ENCODE results near the gene ALOX15B. TPM values are rescaled to one million over a fixed set of nuclear protein-coding genes. Genes with fewer than 3 reads are reported as not detected.

Gene ALOX15B, protein sequence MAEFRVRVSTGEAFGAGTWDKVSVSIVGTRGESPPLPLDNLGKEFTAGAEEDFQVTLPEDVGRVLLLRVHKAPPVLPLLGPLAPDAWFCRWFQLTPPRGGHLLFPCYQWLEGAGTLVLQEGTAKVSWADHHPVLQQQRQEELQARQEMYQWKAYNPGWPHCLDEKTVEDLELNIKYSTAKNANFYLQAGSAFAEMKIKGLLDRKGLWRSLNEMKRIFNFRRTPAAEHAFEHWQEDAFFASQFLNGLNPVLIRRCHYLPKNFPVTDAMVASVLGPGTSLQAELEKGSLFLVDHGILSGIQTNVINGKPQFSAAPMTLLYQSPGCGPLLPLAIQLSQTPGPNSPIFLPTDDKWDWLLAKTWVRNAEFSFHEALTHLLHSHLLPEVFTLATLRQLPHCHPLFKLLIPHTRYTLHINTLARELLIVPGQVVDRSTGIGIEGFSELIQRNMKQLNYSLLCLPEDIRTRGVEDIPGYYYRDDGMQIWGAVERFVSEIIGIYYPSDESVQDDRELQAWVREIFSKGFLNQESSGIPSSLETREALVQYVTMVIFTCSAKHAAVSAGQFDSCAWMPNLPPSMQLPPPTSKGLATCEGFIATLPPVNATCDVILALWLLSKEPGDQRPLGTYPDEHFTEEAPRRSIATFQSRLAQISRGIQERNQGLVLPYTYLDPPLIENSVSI
- not detected for total RNA-seq (ENCODE audit: insufficient read depth, low replicate concordance)

DNA sequence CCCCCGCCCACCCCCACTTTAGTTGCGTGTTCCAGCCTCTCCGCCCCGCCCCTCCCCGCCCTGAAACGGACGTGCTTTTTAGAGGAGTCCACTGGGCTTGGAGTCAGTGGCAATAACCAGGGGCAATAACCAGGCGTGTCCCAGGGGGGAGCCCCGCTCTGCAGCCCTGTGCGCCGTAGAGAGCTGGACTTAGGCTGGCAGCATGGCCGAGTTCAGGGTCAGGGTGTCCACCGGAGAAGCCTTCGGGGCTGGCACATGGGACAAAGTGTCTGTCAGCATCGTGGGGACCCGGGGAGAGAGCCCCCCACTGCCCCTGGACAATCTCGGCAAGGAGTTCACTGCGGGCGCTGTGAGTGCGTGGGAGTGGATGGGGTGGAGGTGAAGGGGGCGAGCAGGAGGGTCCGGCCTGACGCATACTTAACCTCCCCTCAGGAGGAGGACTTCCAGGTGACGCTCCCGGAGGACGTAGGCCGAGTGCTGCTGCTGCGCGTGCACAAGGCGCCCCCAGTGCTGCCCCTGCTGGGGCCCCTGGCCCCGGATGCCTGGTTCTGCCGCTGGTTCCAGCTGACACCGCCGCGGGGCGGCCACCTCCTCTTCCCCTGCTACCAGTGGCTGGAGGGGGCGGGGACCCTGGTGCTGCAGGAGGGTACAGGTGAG is at the start of gene ALOX15B:
Gene ALOX15B (plus strand): TSS at position 106 of the 657 bp plus-strand sequence. CDS start 97 bp downstream, at position 203.
- DNase-seq (ENCODE audit: low spot score) = no peak

DNA sequence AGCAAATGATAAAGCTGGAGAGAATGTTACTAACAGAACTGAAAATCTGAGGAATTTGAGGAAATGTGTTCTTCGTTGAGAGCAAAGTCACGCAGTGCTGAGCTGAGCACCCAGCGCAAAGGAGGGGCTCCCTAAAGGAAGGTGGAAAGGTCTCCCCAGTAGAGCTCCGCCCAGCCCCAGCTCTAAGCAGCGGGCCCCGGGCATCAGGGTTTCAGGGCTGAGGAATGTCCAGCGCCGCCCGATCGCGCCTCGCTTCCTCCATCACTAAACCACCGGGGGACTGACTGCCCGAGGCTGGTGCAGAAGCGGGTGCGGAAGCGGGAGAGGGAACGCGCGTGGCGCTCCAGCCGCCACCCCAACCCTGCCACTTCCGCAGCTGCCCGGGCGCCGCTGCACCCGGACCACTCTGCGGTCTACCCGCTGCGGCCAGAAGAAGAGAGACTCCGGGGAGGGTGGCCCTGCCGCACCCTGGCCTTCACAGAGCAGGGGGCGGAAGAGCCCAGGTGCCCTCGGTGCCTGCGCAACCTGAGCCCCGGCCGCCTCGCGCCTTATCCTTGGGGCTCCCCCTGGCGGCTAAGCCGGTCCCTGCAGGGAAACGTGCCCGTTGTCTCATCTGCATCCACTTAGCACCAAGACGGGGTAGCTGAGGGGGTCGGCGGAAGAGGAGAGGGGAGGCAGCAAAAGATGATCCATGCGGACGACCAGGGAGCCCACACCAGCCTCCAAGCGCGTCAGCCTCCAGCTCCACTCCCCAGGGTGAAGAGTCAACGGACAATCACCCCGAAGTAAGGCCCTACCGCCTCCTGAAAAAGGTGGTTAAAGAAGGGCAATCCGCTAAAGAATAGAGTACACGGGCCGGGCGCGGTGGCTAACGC is 48.8 kb upstream of the ALOX15B start:
- peak; percentile 74 for DNase-seq (ENCODE audit: low spot score)

DNA sequence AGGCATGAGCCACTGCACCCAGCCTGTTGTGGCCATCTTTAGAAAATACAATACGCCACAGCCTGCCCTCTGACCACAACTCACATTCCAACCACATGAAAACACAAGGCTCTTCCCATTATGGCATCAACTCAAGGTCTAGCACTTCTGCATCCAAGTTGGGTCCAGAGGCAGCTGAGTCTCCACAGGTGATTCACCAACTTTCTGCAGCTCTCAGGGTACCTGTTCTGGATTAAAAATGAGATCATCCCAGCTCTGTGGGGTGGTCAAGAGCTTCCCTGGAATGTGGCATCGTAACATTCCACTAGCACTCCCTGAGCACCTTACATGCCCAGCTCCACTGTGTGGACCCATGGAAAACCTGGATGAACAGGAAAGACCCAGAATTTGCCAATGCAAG is 46.3 kb upstream of the ALOX15B start:
- DNase-seq (ENCODE audit: low spot score) = no peak

DNA sequence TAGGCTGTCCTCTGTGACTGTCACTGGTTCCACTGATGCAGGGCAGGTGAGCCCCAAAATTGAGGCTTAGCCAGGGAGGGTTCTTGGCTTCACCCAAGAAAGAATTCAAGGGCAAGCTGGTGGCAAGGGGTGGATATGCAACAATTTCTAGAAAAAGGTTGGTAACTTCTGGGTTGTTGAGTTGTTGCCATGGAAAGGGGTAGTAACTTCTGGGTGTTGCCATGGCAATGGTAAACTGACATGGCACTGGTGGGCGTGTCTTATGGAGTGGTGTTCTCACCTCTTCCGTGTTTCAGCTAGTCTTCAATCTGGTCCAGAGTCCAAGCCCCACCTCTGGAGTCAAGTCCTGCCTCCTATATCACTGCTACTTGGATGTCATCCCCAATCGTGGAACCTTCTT is 45.9 kb upstream of the ALOX15B start:
- DNase-seq (ENCODE audit: low spot score) = no peak

DNA sequence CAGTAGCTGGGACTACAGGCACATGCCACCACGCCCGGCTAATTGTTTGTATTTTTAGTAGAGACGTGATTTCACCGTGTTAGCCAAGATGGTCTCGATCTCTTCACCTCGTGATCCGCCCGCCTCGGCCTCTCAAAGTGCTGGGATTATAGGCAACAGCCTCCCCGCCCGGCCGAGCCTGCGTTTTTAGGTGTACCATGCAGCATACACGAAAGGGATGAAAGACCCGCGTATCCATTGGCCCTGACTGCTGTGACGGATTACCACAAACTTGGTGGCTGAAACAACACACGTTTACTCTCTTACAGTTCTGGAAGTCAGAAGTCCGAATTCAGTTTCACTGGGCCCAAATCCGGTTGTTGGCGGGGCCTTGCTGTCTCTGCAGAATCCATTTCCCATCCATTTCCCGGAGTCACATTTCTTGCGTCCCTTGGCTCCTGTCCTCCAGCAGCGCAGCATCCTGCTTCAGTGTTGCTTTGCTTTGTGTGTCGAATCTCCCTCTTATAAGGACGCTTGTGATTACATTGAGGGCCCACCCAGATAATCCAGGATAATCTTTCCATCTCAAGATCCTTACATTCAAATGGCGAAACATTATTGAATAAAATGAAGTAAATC is 44.8 kb upstream of the ALOX15B start:
- no peak for DNase-seq (ENCODE audit: low spot score)

DNA sequence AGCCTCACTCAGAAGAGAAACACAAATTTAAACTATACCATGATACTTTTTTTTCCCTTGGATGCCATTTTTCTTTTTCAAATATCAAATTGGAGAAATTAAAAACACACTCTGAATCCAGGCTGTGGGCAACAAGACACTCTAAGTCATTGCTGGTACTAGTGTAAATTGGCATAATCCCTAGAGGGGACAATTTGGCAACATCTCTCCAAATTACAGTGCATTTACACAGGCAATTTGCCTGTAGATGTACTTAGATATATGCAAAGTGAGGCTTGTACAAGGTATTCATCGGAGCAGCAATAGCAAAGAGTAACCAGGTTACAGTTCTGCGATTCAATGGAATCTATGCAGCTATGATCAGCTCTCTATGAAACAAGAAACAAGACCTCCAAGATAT is 43.1 kb upstream of the ALOX15B start:
- no peak for DNase-seq (ENCODE audit: low spot score)

DNA sequence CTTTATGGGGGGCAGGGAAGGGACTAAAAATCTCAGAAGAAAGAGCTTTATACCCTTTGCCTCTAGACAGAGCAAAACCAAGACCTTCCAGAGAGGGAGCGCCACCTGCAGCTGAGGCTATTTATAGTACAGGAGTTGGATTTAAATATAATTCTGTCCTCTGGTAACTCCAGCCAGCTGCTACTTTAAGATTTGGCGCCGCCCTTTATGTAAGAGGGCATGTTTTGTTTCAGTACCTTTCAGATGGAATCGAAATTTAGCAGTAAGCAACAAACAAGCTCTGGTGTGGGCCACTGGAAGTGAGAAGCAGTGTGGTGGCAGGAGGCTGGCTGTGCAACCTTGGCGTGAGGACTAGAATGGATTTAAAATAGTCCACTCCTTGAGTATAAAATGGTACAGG is 41.7 kb upstream of the ALOX15B start:
- no peak for DNase-seq (ENCODE audit: low spot score)

DNA sequence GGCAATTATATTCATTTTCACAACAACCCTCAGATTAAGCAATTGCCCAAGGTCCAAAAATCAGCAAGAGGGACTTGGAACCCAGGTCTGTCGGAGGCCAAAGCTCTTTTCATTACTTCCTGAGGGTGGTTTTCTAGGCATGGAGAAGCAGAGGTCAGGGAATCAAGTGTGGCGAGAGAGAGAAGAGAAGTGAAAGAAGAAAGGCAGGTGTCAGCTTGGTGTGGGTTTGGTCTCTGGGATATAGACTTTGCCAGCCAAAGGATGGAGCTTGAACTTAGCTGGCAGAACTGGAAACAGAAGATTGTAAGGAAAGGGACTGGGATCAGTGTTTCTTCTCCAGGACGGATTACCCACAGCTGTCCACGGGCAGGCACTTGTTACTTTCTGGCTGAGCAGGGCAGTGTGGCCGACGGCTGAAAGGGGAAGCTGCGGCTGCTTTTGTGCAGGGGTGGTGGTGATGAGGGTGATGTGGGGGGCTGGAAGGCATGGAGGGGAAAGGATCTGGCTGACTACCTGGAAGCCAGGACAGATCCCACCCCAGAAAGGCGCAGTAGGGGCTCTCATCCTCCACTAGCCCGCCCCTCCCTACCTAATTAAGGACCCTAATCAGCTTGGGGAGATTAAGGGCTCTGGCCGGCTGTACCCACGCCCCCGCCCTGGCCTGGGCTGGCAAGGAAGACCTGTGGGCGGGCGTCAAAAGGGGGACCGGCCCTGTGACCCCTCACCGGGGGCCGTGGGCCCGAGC is 36.7 kb upstream of the ALOX15B start, which contains the start of gene GUCY2D:
Gene GUCY2D (plus strand): TSS at position 640 of the 745 bp plus-strand sequence. CDS start 433 bp downstream, outside the sequence.
- DNase-seq (ENCODE audit: low spot score) = peak; percentile 22

DNA sequence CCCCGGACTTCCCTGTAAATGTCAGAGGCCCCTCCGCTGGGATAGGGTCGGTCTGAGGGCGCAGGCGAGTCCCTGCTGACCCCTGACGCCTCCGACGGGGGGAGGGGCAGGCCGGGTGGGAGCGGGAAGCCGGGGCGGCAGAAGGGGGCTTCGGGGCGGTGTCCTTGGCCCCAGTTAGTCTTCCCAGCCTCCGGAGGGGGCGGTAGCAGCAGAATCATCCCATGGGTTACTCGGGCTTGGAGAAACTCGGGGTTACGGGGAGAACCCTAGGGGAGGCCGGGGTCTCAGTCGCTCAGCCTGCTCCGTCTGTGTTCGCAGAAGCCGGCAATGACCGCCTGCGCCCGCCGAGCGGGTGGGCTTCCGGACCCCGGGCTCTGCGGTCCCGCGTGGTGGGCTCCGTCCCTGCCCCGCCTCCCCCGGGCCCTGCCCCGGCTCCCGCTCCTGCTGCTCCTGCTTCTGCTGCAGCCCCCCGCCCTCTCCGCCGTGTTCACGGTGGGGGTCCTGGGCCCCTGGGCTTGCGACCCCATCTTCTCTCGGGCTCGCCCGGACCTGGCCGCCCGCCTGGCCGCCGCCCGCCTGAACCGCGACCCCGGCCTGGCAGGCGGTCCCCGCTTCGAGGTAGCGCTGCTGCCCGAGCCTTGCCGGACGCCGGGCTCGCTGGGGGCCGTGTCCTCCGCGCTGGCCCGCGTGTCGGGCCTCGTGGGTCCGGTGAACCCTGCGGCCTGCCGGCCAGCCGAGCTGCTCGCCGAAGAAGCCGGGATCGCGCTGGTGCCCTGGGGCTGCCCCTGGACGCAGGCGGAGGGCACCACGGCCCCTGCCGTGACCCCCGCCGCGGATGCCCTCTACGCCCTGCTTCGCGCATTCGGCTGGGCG is 35.9 kb upstream of the ALOX15B start:
- DNase-seq (ENCODE audit: low spot score) = no peak

DNA sequence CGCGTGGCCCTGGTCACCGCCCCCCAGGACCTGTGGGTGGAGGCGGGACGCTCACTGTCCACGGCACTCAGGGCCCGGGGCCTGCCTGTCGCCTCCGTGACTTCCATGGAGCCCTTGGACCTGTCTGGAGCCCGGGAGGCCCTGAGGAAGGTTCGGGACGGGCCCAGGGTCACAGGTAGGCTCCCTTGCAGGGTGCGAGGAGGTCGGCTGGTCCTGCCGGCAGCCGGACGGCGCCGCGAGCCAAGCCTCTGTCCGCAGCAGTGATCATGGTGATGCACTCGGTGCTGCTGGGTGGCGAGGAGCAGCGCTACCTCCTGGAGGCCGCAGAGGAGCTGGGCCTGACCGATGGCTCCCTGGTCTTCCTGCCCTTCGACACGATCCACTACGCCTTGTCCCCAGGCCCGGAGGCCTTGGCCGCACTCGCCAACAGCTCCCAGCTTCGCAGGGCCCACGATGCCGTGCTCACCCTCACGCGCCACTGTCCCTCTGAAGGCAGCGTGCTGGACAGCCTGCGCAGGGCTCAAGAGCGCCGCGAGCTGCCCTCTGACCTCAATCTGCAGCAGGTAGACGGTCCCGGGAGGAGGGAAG is 35.2 kb upstream of the ALOX15B start:
- DNase-seq (ENCODE audit: low spot score) = no peak

DNA sequence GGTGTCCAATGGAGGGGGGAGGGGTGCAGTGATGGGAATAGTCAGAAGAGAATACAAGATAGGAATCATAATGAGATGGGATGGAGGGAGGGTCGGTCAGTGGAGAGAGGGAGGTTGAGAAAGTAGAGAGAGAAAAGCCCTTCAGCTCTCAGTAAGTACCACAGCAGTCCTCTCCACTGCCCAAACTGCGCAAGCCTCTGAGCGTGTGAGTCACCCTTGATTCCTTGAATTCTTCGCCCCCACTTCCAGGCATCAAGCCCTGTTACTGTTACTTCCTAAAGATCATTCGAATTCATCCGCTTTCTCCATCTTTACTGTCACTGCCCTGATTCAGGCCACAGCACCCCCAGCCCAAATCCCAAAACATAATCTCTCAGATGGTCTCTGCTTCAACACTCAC is 34.0 kb upstream of the ALOX15B start:
- no peak for DNase-seq (ENCODE audit: low spot score)

DNA sequence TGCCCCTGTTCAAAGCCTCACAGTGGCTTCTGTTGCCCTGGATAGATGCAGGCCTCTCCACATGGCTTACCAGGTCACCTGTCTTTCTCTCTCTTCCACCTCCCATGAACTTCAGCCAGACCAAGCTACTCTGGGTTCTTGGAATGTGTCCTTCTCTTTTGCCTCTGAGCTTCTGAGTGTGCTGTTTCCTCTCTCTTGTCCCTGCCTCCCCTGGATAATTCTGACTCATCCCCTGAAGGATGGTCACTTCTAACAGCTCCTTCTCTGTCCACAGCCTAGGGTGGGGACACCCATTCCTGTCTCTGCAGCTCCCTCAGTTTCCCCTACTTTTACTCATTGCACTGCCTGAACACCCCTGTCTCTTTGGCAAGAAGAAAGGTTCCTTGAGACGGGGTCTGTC is 33.5 kb upstream of the ALOX15B start:
- DNase-seq (ENCODE audit: low spot score) = no peak

DNA sequence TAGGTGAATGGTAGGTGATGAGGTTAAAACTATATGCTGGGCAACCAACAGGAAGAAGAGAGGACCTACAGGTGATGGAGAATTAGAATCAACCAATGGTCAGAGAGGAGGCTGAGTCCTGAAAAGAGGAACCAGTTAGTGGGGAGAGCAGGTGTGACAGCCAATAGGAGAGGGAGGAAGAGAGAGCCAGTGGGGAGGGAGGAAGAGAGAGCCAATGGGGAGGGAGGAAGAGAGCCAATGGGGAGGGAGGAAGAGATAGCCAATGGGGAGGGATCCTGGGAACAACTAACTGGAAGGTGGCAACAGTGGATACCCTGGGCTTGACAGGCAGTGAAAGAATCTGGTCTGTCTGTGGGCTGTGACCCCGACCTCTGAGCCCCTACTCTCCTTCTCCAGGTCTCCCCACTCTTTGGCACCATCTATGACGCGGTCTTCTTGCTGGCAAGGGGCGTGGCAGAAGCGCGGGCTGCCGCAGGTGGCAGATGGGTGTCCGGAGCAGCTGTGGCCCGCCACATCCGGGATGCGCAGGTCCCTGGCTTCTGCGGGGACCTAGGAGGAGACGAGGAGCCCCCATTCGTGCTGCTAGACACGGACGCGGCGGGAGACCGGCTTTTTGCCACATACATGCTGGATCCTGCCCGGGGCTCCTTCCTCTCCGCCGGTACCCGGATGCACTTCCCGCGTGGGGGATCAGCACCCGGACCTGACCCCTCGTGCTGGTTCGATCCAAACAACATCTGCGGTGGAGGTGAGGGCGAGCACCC is 32.7 kb upstream of the ALOX15B start:
- no peak for DNase-seq (ENCODE audit: low spot score)

DNA sequence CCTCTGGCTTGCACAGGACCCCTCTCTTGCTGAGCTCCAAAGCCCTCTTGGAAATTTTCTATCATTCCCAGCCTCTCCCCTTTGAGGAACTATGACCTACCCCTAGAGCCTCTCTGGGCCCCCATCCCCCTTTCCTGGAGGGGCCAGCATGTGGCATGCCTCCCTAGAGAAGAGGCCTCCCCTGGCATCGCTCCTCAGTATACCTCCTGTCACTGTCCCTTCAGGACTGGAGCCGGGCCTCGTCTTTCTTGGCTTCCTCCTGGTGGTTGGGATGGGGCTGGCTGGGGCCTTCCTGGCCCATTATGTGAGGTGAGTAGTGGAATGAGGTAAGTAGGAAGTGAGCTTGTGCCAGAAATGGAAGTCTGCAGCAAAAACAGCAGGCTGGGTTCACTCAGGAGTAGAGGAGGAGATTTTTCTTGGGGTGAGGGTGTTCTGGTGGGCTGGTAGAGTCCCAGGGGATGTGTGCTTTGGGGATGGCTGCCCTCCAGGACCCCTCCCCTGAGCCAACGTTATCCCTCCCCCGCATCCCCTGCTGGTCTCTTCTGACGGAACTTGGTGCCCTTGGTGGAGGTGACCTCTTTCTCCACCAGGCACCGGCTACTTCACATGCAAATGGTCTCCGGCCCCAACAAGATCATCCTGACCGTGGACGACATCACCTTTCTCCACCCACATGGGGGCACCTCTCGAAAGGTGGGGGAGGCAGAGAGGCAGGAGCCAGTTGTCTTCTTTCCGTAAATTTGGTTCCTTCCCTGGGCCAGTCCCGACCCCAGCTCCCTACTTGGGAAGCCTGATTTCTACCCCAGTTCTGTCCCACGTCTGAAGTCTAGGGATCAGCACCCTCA is 31.8 kb upstream of the ALOX15B start:
- no peak for DNase-seq (ENCODE audit: low spot score)

DNA sequence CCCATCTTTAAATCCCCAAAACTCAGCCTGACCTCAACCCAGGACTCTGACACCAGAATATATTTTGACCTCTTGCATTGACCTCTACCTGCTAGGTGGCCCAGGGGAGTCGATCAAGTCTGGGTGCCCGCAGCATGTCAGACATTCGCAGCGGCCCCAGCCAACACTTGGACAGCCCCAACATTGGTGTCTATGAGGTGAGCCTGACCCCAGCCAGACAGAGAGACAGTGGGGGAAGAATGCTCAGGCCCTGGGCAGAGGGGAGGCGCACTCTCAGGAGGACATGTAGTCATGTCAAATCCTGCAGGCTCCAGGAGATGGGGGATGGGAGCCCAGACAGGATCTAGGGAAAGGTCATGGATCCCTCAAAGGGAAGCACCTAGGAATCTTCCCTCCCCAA is 31.0 kb upstream of the ALOX15B start:
- no peak for DNase-seq (ENCODE audit: low spot score)

DNA sequence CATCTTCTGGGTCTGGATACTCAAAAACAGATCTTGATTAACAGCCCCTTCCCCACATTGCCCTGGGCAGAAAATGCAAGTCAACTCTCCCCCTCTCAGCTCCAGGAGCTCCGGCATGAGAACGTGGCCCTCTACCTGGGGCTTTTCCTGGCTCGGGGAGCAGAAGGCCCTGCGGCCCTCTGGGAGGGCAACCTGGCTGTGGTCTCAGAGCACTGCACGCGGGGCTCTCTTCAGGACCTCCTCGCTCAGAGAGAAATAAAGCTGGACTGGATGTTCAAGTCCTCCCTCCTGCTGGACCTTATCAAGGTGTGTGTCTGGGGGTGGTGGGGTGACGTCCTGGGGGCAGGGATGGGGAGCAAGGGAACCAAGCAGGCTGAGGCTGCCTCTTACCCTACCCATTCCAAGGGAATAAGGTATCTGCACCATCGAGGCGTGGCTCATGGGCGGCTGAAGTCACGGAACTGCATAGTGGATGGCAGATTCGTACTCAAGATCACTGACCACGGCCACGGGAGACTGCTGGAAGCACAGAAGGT is 26.7 kb upstream of the ALOX15B start:
- DNase-seq (ENCODE audit: low spot score) = no peak

All from umbilical cord (tissue), 2 donors.